ENCODE measurements around the gene WSCD1. TPM values are rescaled to one million over a fixed set of nuclear protein-coding genes. Genes with fewer than 3 reads are reported as not detected.

Gene WSCD1
- total and polyA plus RNA-seq, 8 donors = 2.9 to 6.7 (median 4.4) TPM

DNA sequence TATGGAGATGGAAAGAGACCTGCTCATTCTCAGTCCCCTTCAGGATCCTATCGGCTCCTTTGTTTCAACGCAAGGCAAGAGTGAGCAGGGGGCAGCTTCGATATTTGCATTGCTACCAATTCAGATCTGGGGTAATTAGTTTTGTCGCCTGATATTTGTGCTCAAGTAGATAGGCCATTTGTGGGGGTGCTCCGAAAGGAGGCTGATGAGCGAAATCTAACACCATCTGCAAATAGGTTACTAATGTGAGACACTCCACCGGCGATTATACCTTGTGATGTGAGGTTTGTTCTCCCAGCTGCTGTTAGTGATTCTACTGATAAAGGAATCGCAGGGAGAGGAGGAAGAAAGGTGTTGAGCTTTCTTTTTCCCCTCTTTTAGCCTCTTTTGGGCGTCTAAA, 31.5 kb downstream of the WSCD1 start:
- TF ChIP-seq CTCF (IDR thresholded peaks at IDR 0.05) = no peak
- Histone ChIP-seq H3K9me3 (peaks cover 0 to 3% of the 10 kb centered on the region in 2 donors), H3K27me3 (no peaks in the 10 kb centered on the region), H3K27ac (no peak overlapping the region), H3K4me1 (no peaks in the 10 kb centered on the region), H3K4me3 (no peak overlapping the region), H3K36me3 (no peaks in the 10 kb centered on the region)
- DNase-seq (no peak), ATAC-seq (no peak)
- intact Hi-C loops (cut with DNase I) = no loop called here

DNA sequence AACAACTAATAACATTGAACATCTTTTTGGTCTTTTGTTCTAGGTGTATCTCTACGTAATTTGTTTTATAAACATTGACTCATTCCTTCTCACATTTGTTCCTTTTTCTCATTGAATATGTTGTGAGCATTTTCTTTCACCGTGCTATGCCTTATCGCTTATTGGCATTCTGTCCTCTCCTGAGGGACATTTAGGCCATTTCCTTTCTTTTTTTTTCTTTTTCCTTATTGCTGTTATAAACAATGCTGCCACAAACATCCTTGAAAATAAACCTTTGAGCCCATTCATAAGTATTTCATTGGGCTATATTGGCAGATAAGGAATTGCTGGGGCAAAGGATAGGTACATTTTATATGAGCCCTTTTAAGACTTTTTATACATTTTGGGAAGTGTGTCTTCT, 32.4 kb downstream of the WSCD1 start:
- no peaks in the 10 kb centered on the region for H3K36me3 ChIP-seq
- no peak overlapping the region for H3K27ac ChIP-seq
- ATAC-seq (no peak), DNase-seq (no peak)
- intact Hi-C loops (cut with DNase I) = no loop called here
- H3K9me3 ChIP-seq = peaks cover 0 to 3% of the 10 kb centered on the region in 2 donors
- H3K27me3 ChIP-seq = no peaks in the 10 kb centered on the region
- H3K4me1 ChIP-seq = no peaks in the 10 kb centered on the region
- no peak for TF ChIP-seq CTCF (IDR thresholded peaks at IDR 0.05)
- H3K4me3 ChIP-seq = no peak overlapping the region

- ATAC-seq (no peak), DNase-seq (no peak)
- no peaks in the 10 kb centered on the region for H3K36me3 ChIP-seq
- no peak overlapping the region for H3K4me3 ChIP-seq
- no peak overlapping the region for H3K27ac ChIP-seq
- TF ChIP-seq CTCF (IDR thresholded peaks at IDR 0.05) = no peak
- no peaks in the 10 kb centered on the region for H3K27me3 ChIP-seq
- intact Hi-C loops (cut with DNase I) = no loop called here
- peaks cover 0 to 3% of the 10 kb centered on the region in 2 donors for H3K9me3 ChIP-seq
- no peaks in the 10 kb centered on the region for H3K4me1 ChIP-seq
Measured at GRCh38 chr17:6104956-6105648, 34.9 kb downstream of the WSCD1 start.

DNA sequence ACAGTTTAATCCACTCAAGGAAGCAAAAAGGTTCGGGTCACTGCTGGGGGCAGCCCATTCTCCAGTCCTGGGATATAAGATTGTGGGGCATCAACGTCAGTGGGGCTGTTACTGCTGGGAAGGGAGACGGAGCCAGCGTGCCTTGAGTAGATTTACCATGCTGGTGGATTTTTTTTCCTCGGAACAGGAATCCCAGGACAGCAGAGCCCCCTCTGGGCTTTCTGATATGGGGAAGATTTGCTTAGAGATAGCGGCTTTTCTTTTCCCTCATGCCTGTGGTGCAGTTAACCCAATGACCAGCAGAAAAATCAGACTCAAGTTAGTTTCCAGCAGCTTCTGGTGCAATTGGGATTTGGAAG, 35.4 kb downstream of the WSCD1 start:
- ATAC-seq = no peak
- H3K27me3 ChIP-seq = no peaks in the 10 kb centered on the region
- no peaks in the 10 kb centered on the region for H3K36me3 ChIP-seq
- H3K27ac ChIP-seq = no peak overlapping the region
- DNase-seq = no peak
- H3K4me1 ChIP-seq = no peaks in the 10 kb centered on the region
- H3K9me3 ChIP-seq = peaks cover 0 to 3% of the 10 kb centered on the region in 2 donors
- no peak overlapping the region for H3K4me3 ChIP-seq
- intact Hi-C loops (cut with DNase I) = no loop called here
- no peak for TF ChIP-seq CTCF (IDR thresholded peaks at IDR 0.05)

- intact Hi-C loops (cut with DNase I) = no loop called here
- H3K9me3 ChIP-seq = peaks cover 0 to 3% of the 10 kb centered on the region in 2 donors
- DNase-seq = no peak
- TF ChIP-seq CTCF (IDR thresholded peaks at IDR 0.05) = no peak
- no peak for ATAC-seq
- H3K4me3 ChIP-seq = no peak overlapping the region
- no peak overlapping the region for H3K27ac ChIP-seq
- H3K27me3 ChIP-seq = no peaks in the 10 kb centered on the region
- no peaks in the 10 kb centered on the region for H3K36me3 ChIP-seq
- no peaks in the 10 kb centered on the region for H3K4me1 ChIP-seq
Measured at GRCh38 chr17:6106212-6106611, 36.0 kb downstream of the WSCD1 start.
